DND-41 (cell line): ENCODE data around the gene LACTBL1.

Source experiments
- CTCF ChIP-seq: IDR thresholded peaks from 2 replicates; pipeline ENCODE4 v1.5.1; 2012; ENCODE audit warnings: borderline replicate concordance, low read length, moderate library complexity, mild to moderate bottlenecking; ENCODE audit not compliant: poor library complexity, severe bottlenecking; ENCODE audit errors: extremely low read depth
- EZH2 ChIP-seq: IDR thresholded peaks from 3 replicates; pipeline ENCODE4 v1.6.1; 2012; ENCODE audit warnings: borderline replicate concordance, low read depth, mild to moderate bottlenecking, moderate library complexity, low read length, inconsistent platforms; ENCODE audit not compliant: severe bottlenecking

- TF ChIP-seq CTCF = no peak
- no peak for TF ChIP-seq EZH2
Observed at GRCh38 chr1:22969304-22969709, 3.4 kb downstream of the LACTBL1 start.
